Endothelial cell (in vitro differentiated cells): ENCODE results near the gene BHLHA15. TPM values are rescaled to one million over a fixed set of nuclear protein-coding genes. Genes with fewer than 3 reads are reported as not detected.

ENCODE experiments used
- DNase-seq: peaks from one replicate; pipeline ENCODE4 v3.0.0; 2021; ENCODE audit warnings: low spot score
- H3K27ac Mint-ChIP-seq: one replicate; pipeline ENCODE4 v1.8.0; 2021; ENCODE audit warnings: mixed read lengths, inconsistent platforms; ENCODE audit not compliant: unreplicated experiment
- H3K27me3 Mint-ChIP-seq: one replicate; pipeline ENCODE4 v1.8.0; 2021; ENCODE audit warnings: mild to moderate bottlenecking, moderate library complexity, mixed read lengths, inconsistent platforms; ENCODE audit not compliant: unreplicated experiment
- H3K36me3 Mint-ChIP-seq: one replicate; pipeline ENCODE4 v1.8.0; 2021; ENCODE audit warnings: mild to moderate bottlenecking, low read depth, mixed read lengths, inconsistent platforms; ENCODE audit not compliant: unreplicated experiment
- H3K4me1 Mint-ChIP-seq: one replicate; pipeline ENCODE4 v1.8.0; 2021; ENCODE audit warnings: mild to moderate bottlenecking, mixed read lengths, inconsistent platforms; ENCODE audit not compliant: unreplicated experiment
- H3K4me3 Mint-ChIP-seq: one replicate; pipeline ENCODE4 v1.8.0; 2021; ENCODE audit warnings: mild to moderate bottlenecking, mixed read lengths, inconsistent platforms; ENCODE audit not compliant: unreplicated experiment
- H3K9me3 Mint-ChIP-seq: one replicate; pipeline ENCODE4 v1.8.0; 2021; ENCODE audit warnings: mixed read lengths, inconsistent platforms; ENCODE audit not compliant: unreplicated experiment
- CTCF ChIP-seq: fragments of 200-600 bp; sonication (generic); IDR thresholded peaks from one replicate; pipeline ENCODE4 v1.5.0; 2021; ENCODE audit warnings: antibody characterized with exemption; ENCODE audit not compliant: unreplicated experiment
- total RNA-seq: library from RNA; stranded (reverse); fragmentation: NEBNext Ultra II Directional; extraction: Animal tissue kit (Norgen Biotek cat#: 25700); gene quantifications from one replicate; pipeline ENCODE4 v1.2.1, GENCODE V29; 2021; ENCODE audit not compliant: unreplicated experiment

The BHLHA15 gene
- total RNA-seq, 1 donor from 2014 or later = 1.2 TPM

GRCh38 chr7:98206451-98207330 lies 4.5 kb upstream of the BHLHA15 start:
- no peak for DNase-seq
- no peak for TF ChIP-seq CTCF
- H3K36me3 Mint-ChIP-seq = peaks cover 16% of the 10 kb centered on the region
- H3K27ac Mint-ChIP-seq = no peak overlapping the region
- no peaks in the 10 kb centered on the region for H3K9me3 Mint-ChIP-seq
- H3K27me3 Mint-ChIP-seq = peaks cover 12% of the 10 kb centered on the region
- H3K4me3 Mint-ChIP-seq = peak overlapping the region; percentile 43
- no peaks in the 10 kb centered on the region for H3K4me1 Mint-ChIP-seq

- Mint-ChIP-seq H3K4me1 (peaks cover 3% of the 10 kb centered on the region), H3K9me3 (no peaks in the 10 kb centered on the region), H3K27me3 (peaks cover 13% of the 10 kb centered on the region), H3K27ac (peak overlapping the region; percentile 48), H3K36me3 (peaks cover 16% of the 10 kb centered on the region), H3K4me3 (peak overlapping the region; percentile 56)
- no peak for DNase-seq
- no peak for TF ChIP-seq CTCF
Measured at GRCh38 chr7:98209166-98209920, 1.9 kb upstream of the BHLHA15 start.

- Mint-ChIP-seq H3K36me3 (peaks cover 15% of the 10 kb centered on the region), H3K27ac (no peak overlapping the region), H3K4me1 (peaks cover 3% of the 10 kb centered on the region), H3K9me3 (no peaks in the 10 kb centered on the region), H3K4me3 (no peak overlapping the region), H3K27me3 (peaks cover 13% of the 10 kb centered on the region)
- no peak for TF ChIP-seq CTCF
- no peak for DNase-seq
Measured at GRCh38 chr7:98210513-98211220, 572 bp upstream of the BHLHA15 start.

- Mint-ChIP-seq H3K9me3 (no peaks in the 10 kb centered on the region), H3K4me1 (peaks cover 3% of the 10 kb centered on the region), H3K36me3 (peaks cover 5% of the 10 kb centered on the region), H3K27ac (no peak overlapping the region), H3K27me3 (peaks cover 10% of the 10 kb centered on the region), H3K4me3 (peak overlapping the region; percentile 76)
- no peak for DNase-seq
- no peak for TF ChIP-seq CTCF
Measured at GRCh38 chr7:98211676-98212531, 665 bp downstream of the BHLHA15 start.
